ENCODE data around the gene IMPA2. TPM values are rescaled to one million over a fixed set of nuclear protein-coding genes. Genes with fewer than 3 reads are reported as not detected.
A peak's percentile ranks its signal among the peaks of the same experiment; 100 is the strongest.

The IMPA2 gene
- polyA plus RNA-seq (2013, experiment 1 of 2): 69.8 TPM
- polyA plus RNA-seq (2013, experiment 2 of 2): 71.3 TPM

- Histone ChIP-seq H3K4me3 (ENCODE audit: low read length) (peak within 1 kb of the TSS; percentile 71), H3K79me1 (ENCODE audit: low read length) (peaks cover 16% of the 10 kb centered on the region), H2BK120ac (ENCODE audit: low read depth, low read length) (no peak within 1 kb of the TSS), H2BK5ac (ENCODE audit: low read length) (peak within 1 kb of the TSS; percentile 1), H3K9ac (ENCODE audit: low read length) (peak within 1 kb of the TSS; percentile 75), H3K27me3 (ENCODE audit: insufficient read depth, low read length, poor library complexity) (no peaks in the 10 kb centered on the region), H3K4me2 (ENCODE audit: low read length) (peak within 1 kb of the TSS; percentile 73), H3K27ac (ENCODE audit: low read depth, low read length) (peak within 1 kb of the TSS; percentile 96), H4K8ac (ENCODE audit: low read depth, low read length) (no peak within 1 kb of the TSS), H3K18ac (ENCODE audit: low read length) (peak within 1 kb of the TSS; percentile 92), H3K36me3 (ENCODE audit: control insufficient read depth, insufficient read depth, low read length) (no peaks in the 10 kb centered on the region), H3K4ac (ENCODE audit: low read depth, low read length) (peak within 1 kb of the TSS; percentile 86), H2BK15ac (replicated peaks; ENCODE audit: low read depth) (no peak within 1 kb of the TSS), H2AK5ac (ENCODE audit: low read length) (no peak within 1 kb of the TSS), H3K23ac (ENCODE audit: low read length) (no peak within 1 kb of the TSS), H4K5ac (ENCODE audit: low read length) (no peak within 1 kb of the TSS), H3K56ac (ENCODE audit: low read length) (peak within 1 kb of the TSS; percentile 97), H3K4me1 (ENCODE audit: control insufficient read depth, low read depth, low read length) (peaks cover 7% of the 10 kb centered on the region), H3K79me2 (ENCODE audit: control insufficient read depth, insufficient read depth, low read length) (peaks cover 17% of the 10 kb centered on the region)
- no peak for DNase-seq
- WGBS (ENCODE audit: extremely low coverage, insufficient coverage, low lambda C conversion rate): no CpG with 5 or more reads among the region's 42 CpGs
These were observed at the start of gene IMPA2 for GRCh38 chr18:11981192-11981542. IMPA2 (plus strand) TSS chr18:11981507; CDS start chr18:11981670, 163 bp downstream.

DNA sequence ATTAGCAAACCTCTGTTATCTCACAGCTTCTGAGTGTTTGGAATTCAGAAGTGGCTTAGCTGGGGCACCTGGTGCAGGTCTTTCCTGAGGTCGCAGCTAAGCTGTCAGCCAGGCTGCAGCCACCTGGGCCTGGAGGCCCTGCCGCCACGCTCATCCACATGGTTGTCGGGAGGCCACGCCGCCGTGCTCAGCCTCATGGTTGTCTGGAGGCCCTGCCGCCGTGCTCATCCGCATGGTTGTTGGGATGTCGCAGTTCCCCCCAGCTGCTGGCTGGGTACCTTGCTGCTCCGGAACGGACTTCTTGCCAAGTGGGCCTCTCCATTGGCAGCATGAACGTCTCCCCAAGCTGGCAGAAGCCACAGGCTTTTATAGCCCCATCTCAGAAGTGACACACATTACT, 48.9 kb upstream of the IMPA2 start:
- Histone ChIP-seq H3K4me2 (ENCODE audit: low read length) (no peak overlapping the region), H2BK120ac (ENCODE audit: low read depth, low read length) (no peak overlapping the region), H3K4me1 (ENCODE audit: control insufficient read depth, low read depth, low read length) (peaks cover under 1% of the 10 kb centered on the region), H3K79me2 (ENCODE audit: control insufficient read depth, insufficient read depth, low read length) (no peaks in the 10 kb centered on the region), H3K4me3 (ENCODE audit: low read length) (no peak overlapping the region), H4K5ac (ENCODE audit: low read length) (no peak overlapping the region), H2AK5ac (ENCODE audit: low read length) (no peak overlapping the region), H3K36me3 (ENCODE audit: control insufficient read depth, insufficient read depth, low read length) (no peaks in the 10 kb centered on the region), H3K23ac (ENCODE audit: low read length) (no peak overlapping the region), H2BK15ac (replicated peaks; ENCODE audit: low read depth) (no peak overlapping the region), H3K9ac (ENCODE audit: low read length) (no peak overlapping the region), H3K27me3 (ENCODE audit: insufficient read depth, low read length, poor library complexity) (no peaks in the 10 kb centered on the region), H3K79me1 (ENCODE audit: low read length) (no peaks in the 10 kb centered on the region), H2BK5ac (ENCODE audit: low read length) (no peak overlapping the region), H4K8ac (ENCODE audit: low read depth, low read length) (no peak overlapping the region), H3K18ac (ENCODE audit: low read length) (no peak overlapping the region), H3K4ac (ENCODE audit: low read depth, low read length) (no peak overlapping the region), H3K27ac (ENCODE audit: low read depth, low read length) (no peak overlapping the region), H3K56ac (ENCODE audit: low read length) (no peak overlapping the region)
- no peak for DNase-seq
- WGBS (ENCODE audit: extremely low coverage, insufficient coverage, low lambda C conversion rate): no CpG with 5 or more reads among the region's 14 CpGs

GRCh38 chr18:11937874-11938478, 43.3 kb upstream of the IMPA2 start:
- whole genome bisulfite sequencing (ENCODE audit: extremely low coverage, insufficient coverage, low lambda C conversion rate): no CpG with 5 or more reads among the region's 4 CpGs

GRCh38 chr18:11940956-11941355, 40.4 kb upstream of the IMPA2 start:
- WGBS (ENCODE audit: extremely low coverage, insufficient coverage, low lambda C conversion rate): no CpG with 5 or more reads among the region's 2 CpGs
- no peaks in the 10 kb centered on the region for H3K27me3 ChIP-seq (ENCODE audit: insufficient read depth, low read length, poor library complexity)
- no peak overlapping the region for H3K4ac ChIP-seq (ENCODE audit: low read depth, low read length)
- H2BK5ac ChIP-seq (ENCODE audit: low read length): no peak overlapping the region
- H3K23ac ChIP-seq (ENCODE audit: low read length): no peak overlapping the region
- no peak overlapping the region for H4K8ac ChIP-seq (ENCODE audit: low read depth, low read length)
- no peak overlapping the region for H3K4me3 ChIP-seq (ENCODE audit: low read length)
- no peak overlapping the region for H2AK5ac ChIP-seq (ENCODE audit: low read length)
- H3K27ac ChIP-seq (ENCODE audit: low read depth, low read length): no peak overlapping the region
- H3K4me2 ChIP-seq (ENCODE audit: low read length): no peak overlapping the region
- H3K36me3 ChIP-seq (ENCODE audit: control insufficient read depth, insufficient read depth, low read length): no peaks in the 10 kb centered on the region
- H3K4me1 ChIP-seq (ENCODE audit: control insufficient read depth, low read depth, low read length): no peaks in the 10 kb centered on the region
- H3K18ac ChIP-seq (ENCODE audit: low read length): no peak overlapping the region
- H3K79me1 ChIP-seq (ENCODE audit: low read length): no peaks in the 10 kb centered on the region
- no peak overlapping the region for H2BK120ac ChIP-seq (ENCODE audit: low read depth, low read length)
- no peak overlapping the region for H4K5ac ChIP-seq (ENCODE audit: low read length)
- no peaks in the 10 kb centered on the region for H3K79me2 ChIP-seq (ENCODE audit: control insufficient read depth, insufficient read depth, low read length)
- no peak for DNase-seq
- no peak overlapping the region for H3K56ac ChIP-seq (ENCODE audit: low read length)
- no peak overlapping the region for H2BK15ac ChIP-seq (replicated peaks; ENCODE audit: low read depth)
- H3K9ac ChIP-seq (ENCODE audit: low read length): no peak overlapping the region

More at GRCh38 chr18:11937874-11938478, 43.3 kb upstream of the IMPA2 start:
- Histone ChIP-seq H3K79me2 (ENCODE audit: control insufficient read depth, insufficient read depth, low read length) (no peaks in the 10 kb centered on the region), H3K4me1 (ENCODE audit: control insufficient read depth, low read depth, low read length) (no peaks in the 10 kb centered on the region), H3K23ac (ENCODE audit: low read length) (no peak overlapping the region), H3K9ac (ENCODE audit: low read length) (no peak overlapping the region), H3K36me3 (ENCODE audit: control insufficient read depth, insufficient read depth, low read length) (no peaks in the 10 kb centered on the region), H3K18ac (ENCODE audit: low read length) (no peak overlapping the region), H3K79me1 (ENCODE audit: low read length) (no peaks in the 10 kb centered on the region), H3K4ac (ENCODE audit: low read depth, low read length) (no peak overlapping the region), H3K4me3 (ENCODE audit: low read length) (no peak overlapping the region), H3K4me2 (ENCODE audit: low read length) (no peak overlapping the region), H2BK15ac (replicated peaks; ENCODE audit: low read depth) (no peak overlapping the region), H3K56ac (ENCODE audit: low read length) (no peak overlapping the region), H2BK120ac (ENCODE audit: low read depth, low read length) (no peak overlapping the region), H4K5ac (ENCODE audit: low read length) (no peak overlapping the region), H3K27me3 (ENCODE audit: insufficient read depth, low read length, poor library complexity) (no peaks in the 10 kb centered on the region), H4K8ac (ENCODE audit: low read depth, low read length) (no peak overlapping the region), H2BK5ac (ENCODE audit: low read length) (no peak overlapping the region), H2AK5ac (ENCODE audit: low read length) (no peak overlapping the region), H3K27ac (ENCODE audit: low read depth, low read length) (no peak overlapping the region)
- peak; percentile 64 for DNase-seq

- Histone ChIP-seq H2BK120ac (ENCODE audit: low read depth, low read length) (no peak overlapping the region), H3K27ac (ENCODE audit: low read depth, low read length) (no peak overlapping the region), H3K4me1 (ENCODE audit: control insufficient read depth, low read depth, low read length) (no peaks in the 10 kb centered on the region), H2BK5ac (ENCODE audit: low read length) (no peak overlapping the region), H2BK15ac (replicated peaks; ENCODE audit: low read depth) (no peak overlapping the region), H3K79me2 (ENCODE audit: control insufficient read depth, insufficient read depth, low read length) (no peaks in the 10 kb centered on the region), H3K4me2 (ENCODE audit: low read length) (no peak overlapping the region), H3K4ac (ENCODE audit: low read depth, low read length) (no peak overlapping the region), H2AK5ac (ENCODE audit: low read length) (no peak overlapping the region), H4K8ac (ENCODE audit: low read depth, low read length) (no peak overlapping the region), H3K18ac (ENCODE audit: low read length) (no peak overlapping the region), H3K27me3 (ENCODE audit: insufficient read depth, low read length, poor library complexity) (no peaks in the 10 kb centered on the region), H3K79me1 (ENCODE audit: low read length) (no peaks in the 10 kb centered on the region), H3K4me3 (ENCODE audit: low read length) (no peak overlapping the region), H3K9ac (ENCODE audit: low read length) (no peak overlapping the region), H3K36me3 (ENCODE audit: control insufficient read depth, insufficient read depth, low read length) (no peaks in the 10 kb centered on the region), H4K5ac (ENCODE audit: low read length) (no peak overlapping the region), H3K23ac (ENCODE audit: low read length) (no peak overlapping the region), H3K56ac (ENCODE audit: low read length) (no peak overlapping the region)
- WGBS (ENCODE audit: extremely low coverage, insufficient coverage, low lambda C conversion rate): no CpG with 5 or more reads among the region's 6 CpGs
- no peak for DNase-seq
These were observed 37.8 kb upstream of the IMPA2 start for GRCh38 chr18:11943551-11943950.

- H3K4ac ChIP-seq (ENCODE audit: low read depth, low read length): no peak overlapping the region
- no peaks in the 10 kb centered on the region for H3K4me1 ChIP-seq (ENCODE audit: control insufficient read depth, low read depth, low read length)
- H3K79me1 ChIP-seq (ENCODE audit: low read length): no peaks in the 10 kb centered on the region
- H3K9ac ChIP-seq (ENCODE audit: low read length): no peak overlapping the region
- H2BK15ac ChIP-seq (replicated peaks; ENCODE audit: low read depth): no peak overlapping the region
- H4K8ac ChIP-seq (ENCODE audit: low read depth, low read length): no peak overlapping the region
- H3K36me3 ChIP-seq (ENCODE audit: control insufficient read depth, insufficient read depth, low read length): no peaks in the 10 kb centered on the region
- H3K23ac ChIP-seq (ENCODE audit: low read length): no peak overlapping the region
- no peak overlapping the region for H3K4me3 ChIP-seq (ENCODE audit: low read length)
- no peak overlapping the region for H3K4me2 ChIP-seq (ENCODE audit: low read length)
- WGBS (ENCODE audit: extremely low coverage, insufficient coverage, low lambda C conversion rate): no CpG with 5 or more reads among the region's 4 CpGs
- H3K79me2 ChIP-seq (ENCODE audit: control insufficient read depth, insufficient read depth, low read length): no peaks in the 10 kb centered on the region
- H4K5ac ChIP-seq (ENCODE audit: low read length): no peak overlapping the region
- DNase-seq: no peak
- H3K27me3 ChIP-seq (ENCODE audit: insufficient read depth, low read length, poor library complexity): no peaks in the 10 kb centered on the region
- no peak overlapping the region for H3K18ac ChIP-seq (ENCODE audit: low read length)
- H2BK120ac ChIP-seq (ENCODE audit: low read depth, low read length): no peak overlapping the region
- H3K56ac ChIP-seq (ENCODE audit: low read length): no peak overlapping the region
- H3K27ac ChIP-seq (ENCODE audit: low read depth, low read length): no peak overlapping the region
- H2BK5ac ChIP-seq (ENCODE audit: low read length): no peak overlapping the region
- no peak overlapping the region for H2AK5ac ChIP-seq (ENCODE audit: low read length)
These were observed 37.1 kb upstream of the IMPA2 start for GRCh38 chr18:11944252-11944651.
